OCI-LY7 (cell line): ENCODE measurements around the gene CHGA.

Experiments
- EZH2phosphoT487 ChIP-seq: fragments of 200-600 bp; sonication (generic); IDR thresholded peaks from 2 replicates; pipeline ENCODE4 v1.6.1; 2018; ENCODE audit warnings: low read depth, borderline replicate concordance, mild to moderate bottlenecking, mixed run types, antibody characterized with exemption, low read length, moderate library complexity, mixed read lengths
- TF ChIP-seq, protein P1 (sequence below): fragments of 200-600 bp; sonication (generic); conservative IDR thresholded peaks from 2 replicates; pipeline ENCODE4 v1.5.1; 2014; ENCODE audit warnings: mild to moderate bottlenecking, antibody characterized with exemption, low read length, moderate library complexity, mixed read lengths

DNA sequence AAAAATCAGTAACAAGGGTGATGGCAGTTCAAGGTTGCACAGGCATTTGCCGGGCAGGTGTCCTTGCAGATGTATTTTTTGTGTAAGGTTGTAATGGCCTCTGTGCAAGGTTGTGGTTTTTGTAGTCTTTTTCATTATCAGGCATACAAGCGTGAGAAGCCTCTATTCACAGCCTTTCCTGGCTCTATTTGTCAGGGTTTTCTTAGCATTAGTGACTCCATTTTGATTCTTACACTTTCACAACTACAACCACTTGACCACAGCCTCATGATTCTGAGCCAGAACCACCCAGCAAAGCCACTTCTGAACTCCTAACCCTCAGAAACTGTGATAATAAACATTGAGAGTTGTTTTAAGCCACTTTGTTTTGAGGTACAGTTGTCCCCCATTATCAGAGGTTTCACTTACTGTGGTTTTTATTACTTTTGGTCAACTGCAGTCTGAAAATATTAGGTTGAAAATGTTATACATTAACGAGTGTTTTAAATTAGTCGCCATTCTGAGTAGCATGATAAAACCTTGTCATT is 27.5 kb upstream of the CHGA start:
- TF ChIP-seq, protein P1, sequence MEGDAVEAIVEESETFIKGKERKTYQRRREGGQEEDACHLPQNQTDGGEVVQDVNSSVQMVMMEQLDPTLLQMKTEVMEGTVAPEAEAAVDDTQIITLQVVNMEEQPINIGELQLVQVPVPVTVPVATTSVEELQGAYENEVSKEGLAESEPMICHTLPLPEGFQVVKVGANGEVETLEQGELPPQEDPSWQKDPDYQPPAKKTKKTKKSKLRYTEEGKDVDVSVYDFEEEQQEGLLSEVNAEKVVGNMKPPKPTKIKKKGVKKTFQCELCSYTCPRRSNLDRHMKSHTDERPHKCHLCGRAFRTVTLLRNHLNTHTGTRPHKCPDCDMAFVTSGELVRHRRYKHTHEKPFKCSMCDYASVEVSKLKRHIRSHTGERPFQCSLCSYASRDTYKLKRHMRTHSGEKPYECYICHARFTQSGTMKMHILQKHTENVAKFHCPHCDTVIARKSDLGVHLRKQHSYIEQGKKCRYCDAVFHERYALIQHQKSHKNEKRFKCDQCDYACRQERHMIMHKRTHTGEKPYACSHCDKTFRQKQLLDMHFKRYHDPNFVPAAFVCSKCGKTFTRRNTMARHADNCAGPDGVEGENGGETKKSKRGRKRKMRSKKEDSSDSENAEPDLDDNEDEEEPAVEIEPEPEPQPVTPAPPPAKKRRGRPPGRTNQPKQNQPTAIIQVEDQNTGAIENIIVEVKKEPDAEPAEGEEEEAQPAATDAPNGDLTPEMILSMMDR, result no peak
- TF ChIP-seq EZH2phosphoT487, result no peak
